Esophagus squamous epithelium (tissue), 5 donors: Measurements from ENCODE around the gene ANKHD1. TPM values are rescaled to one million over a fixed set of nuclear protein-coding genes. Genes with fewer than 3 reads are reported as not detected.
A peak's percentile ranks its signal among the peaks of the same experiment; 100 is the strongest.

Source experiments
- DNase-seq: peaks from one replicate; lab custom pipeline; 2025; lab: John Stamatoyannopoulos, UW
- H3K27ac ChIP-seq, 4 donors: fragments of 200-600 bp; sonication (generic); one replicate each; pipeline ENCODE4 v1.5.1; 2016 to 2019; ENCODE audit warnings: mild to moderate bottlenecking in 1 of 4
- H3K27me3 ChIP-seq, 4 donors: fragments of 200-600 bp; sonication (generic); 1 replicate in 3 of 4; 2 replicates in 1 of 4; pipeline versions ENCODE4 v1.5.1 to v1.6.0; 2017 to 2021; ENCODE audit warnings: antibody characterized with exemption in 1 of 4
- H3K36me3 ChIP-seq, 3 donors: fragments of 200-600 bp; sonication (generic); one replicate each; pipeline ENCODE4 v1.5.1; 2016 to 2019
- H3K4me1 ChIP-seq, 3 donors: fragments of 200-600 bp; sonication (generic); one replicate each; pipeline ENCODE4 v1.5.1; 2017 to 2019
- H3K4me3 ChIP-seq, 4 donors: fragments of 200-600 bp; sonication (generic); 1 replicate in 3 of 4; 2 replicates in 1 of 4; pipeline ENCODE4 v1.5.1; 2016 to 2019; ENCODE audit warnings: mild to moderate bottlenecking in 2 of 4, moderate library complexity in 1 of 4
- H3K9me3 ChIP-seq, 3 donors: fragments of 200-600 bp; sonication (generic); one replicate each; pipeline ENCODE4 v1.5.1; 2016 to 2019
- POLR2A ChIP-seq, 4 donors: fragments of 450-650 bp; IDR thresholded peaks; one replicate each; pipeline ENCODE4 v1.6.1; 2017; ENCODE audit warnings: antibody characterized with exemption in 4 of 4, mild to moderate bottlenecking in 4 of 4, moderate library complexity in 3 of 4
- WGBS, 2 donors: methylation state at CpG; one replicate each; pipeline ENCODE4 v1.1.5; 2018; 5-methylcytosine and 5-hydroxymethylcytosine counted together
- intact Hi-C: fragments of 100-400 bp; cut with DNase I; formaldehyde crosslinking; loops from one replicate; pipeline ENCODE4 v1.15.0; 2022
- total RNA-seq, 4 donors: library from RNA; depleted of rRNA; stranded (reverse); fragments of >200 nt; gene quantifications; one replicate each; pipeline ENCODE4 v1.1.0, GENCODE V29; 2016
- TF ChIP-seq, protein P1 (sequence below), 6 experiments: fragments of 450-650 bp in 4 of 6; fragments of 200-600 bp in 2 of 6; sonication (generic) in 2 of 6; IDR thresholded peaks; one replicate each; pipeline ENCODE4 v1.5.1; 2016 to 2019; ENCODE audit warnings: antibody characterized with exemption in 6 of 6, mild to moderate bottlenecking in 4 of 6, moderate library complexity in 4 of 6
- donor health status: DM: yes; HTN: yes; CAD: no.

ANKHD1 gene
- total RNA-seq, 4 donors from 2014 or later, result 55.7 to 130 (median 87.2) TPM

DNA sequence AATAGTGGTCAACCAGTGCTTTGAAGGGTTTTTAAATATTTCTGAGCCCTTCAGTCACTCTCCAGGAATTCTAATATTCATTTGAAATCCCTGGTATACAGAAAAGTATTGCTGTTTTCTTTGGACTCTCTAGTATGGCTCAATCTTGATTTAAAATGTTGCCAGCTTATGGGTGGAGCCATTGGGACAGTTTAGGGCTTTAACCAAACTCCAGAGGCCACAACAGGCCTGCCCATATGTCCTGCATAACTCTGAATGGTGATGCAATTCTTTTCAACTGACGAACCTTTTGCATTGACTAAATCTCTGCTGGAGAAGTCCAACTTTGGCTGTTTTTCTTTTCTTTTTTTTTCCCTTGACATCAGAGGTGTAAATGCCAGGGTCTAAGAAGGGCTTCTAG is 10.3 kb upstream of the ANKHD1 start:
- no peak overlapping the region for H3K4me3 ChIP-seq
- peak overlapping the region in 2 of 4 donors; percentile 55 for H3K27ac ChIP-seq
- H3K27me3 ChIP-seq, result no peaks in the 10 kb centered on the region
- H3K4me1 ChIP-seq, result peaks cover 0 to 11% (median 0%) of the 10 kb centered on the region in 3 donors
- no peaks in the 10 kb centered on the region for H3K9me3 ChIP-seq
- TF ChIP-seq, protein P1, sequence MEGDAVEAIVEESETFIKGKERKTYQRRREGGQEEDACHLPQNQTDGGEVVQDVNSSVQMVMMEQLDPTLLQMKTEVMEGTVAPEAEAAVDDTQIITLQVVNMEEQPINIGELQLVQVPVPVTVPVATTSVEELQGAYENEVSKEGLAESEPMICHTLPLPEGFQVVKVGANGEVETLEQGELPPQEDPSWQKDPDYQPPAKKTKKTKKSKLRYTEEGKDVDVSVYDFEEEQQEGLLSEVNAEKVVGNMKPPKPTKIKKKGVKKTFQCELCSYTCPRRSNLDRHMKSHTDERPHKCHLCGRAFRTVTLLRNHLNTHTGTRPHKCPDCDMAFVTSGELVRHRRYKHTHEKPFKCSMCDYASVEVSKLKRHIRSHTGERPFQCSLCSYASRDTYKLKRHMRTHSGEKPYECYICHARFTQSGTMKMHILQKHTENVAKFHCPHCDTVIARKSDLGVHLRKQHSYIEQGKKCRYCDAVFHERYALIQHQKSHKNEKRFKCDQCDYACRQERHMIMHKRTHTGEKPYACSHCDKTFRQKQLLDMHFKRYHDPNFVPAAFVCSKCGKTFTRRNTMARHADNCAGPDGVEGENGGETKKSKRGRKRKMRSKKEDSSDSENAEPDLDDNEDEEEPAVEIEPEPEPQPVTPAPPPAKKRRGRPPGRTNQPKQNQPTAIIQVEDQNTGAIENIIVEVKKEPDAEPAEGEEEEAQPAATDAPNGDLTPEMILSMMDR (IDR thresholded peaks at IDR 0.05), result no peak
- no peak for TF ChIP-seq POLR2A (IDR thresholded peaks at IDR 0.05)
- intact Hi-C loops, result no loop called here
- peaks cover 0 to 3% (median 0%) of the 10 kb centered on the region in 3 donors for H3K36me3 ChIP-seq
- WGBS, 2 donors, result 59 to 64% methylated on average over 1 of the region's 1 CpG
- DNase-seq, result no peak

DNA sequence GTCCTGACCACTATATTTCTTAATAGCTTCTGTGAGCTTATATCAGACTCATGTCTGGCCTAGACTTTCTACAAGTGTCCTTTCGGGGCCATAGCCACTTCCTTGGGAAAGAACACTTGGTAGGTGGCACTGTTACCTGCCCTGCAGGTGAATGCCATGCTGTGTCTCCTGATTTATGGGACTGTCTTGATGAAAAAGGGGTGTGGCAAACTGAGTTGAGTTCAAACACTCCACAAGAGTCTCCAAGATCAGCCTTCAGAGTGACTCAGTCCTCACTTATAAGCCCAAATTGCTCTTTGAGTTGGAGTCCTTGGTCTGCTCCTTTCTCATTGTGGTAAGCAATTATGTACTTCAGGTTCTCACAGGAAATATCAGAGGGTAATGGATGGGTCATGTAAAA is 9.9 kb upstream of the ANKHD1 start:
- intact Hi-C loops, result no loop called here
- peak overlapping the region in 2 of 4 donors; percentile 55 for H3K27ac ChIP-seq
- H3K4me1 ChIP-seq, result peaks cover 0 to 11% (median 0%) of the 10 kb centered on the region in 3 donors
- no peak for TF ChIP-seq POLR2A (IDR thresholded peaks at IDR 0.05)
- TF ChIP-seq, protein P1 (IDR thresholded peaks at IDR 0.05), result no peak
- no peaks in the 10 kb centered on the region for H3K9me3 ChIP-seq
- H3K27me3 ChIP-seq, result no peaks in the 10 kb centered on the region
- peaks cover 0 to 3% (median 0%) of the 10 kb centered on the region in 3 donors for H3K36me3 ChIP-seq
- no peak overlapping the region for H3K4me3 ChIP-seq
- no peak for DNase-seq
- 82% methylated on average over 1 of the region's 1 CpG; no CpG with 5 or more reads in 1 of the 2 donors for WGBS, 2 donors

DNA sequence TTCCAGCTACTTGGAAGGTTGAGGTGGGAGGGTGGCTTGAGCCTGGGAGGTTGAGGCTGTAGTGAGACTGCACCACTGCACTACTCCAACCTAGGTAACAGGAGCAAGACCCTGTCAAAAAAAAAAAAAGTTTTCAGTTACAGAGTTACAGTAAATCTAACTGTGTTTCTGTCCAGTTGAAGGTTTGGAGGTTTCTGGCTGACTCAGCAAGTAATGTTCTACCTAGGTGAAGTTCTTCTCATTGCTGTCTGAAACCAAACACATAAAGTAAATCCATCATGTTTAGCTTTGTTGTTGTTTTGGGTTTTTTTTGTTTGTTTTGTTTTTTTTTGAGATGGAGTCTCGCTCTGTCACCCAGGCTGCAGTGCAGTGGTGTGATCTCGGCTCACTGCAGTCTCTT is 7.9 kb upstream of the ANKHD1 start:
- DNase-seq, result no peak
- intact Hi-C loops, result no loop called here
- WGBS, 2 donors, result 100% methylated on average over 2 of the region's 2 CpGs
- no peaks in the 10 kb centered on the region for H3K27me3 ChIP-seq
- H3K4me1 ChIP-seq, result peaks cover 0 to 26% (median 5%) of the 10 kb centered on the region in 3 donors
- TF ChIP-seq, protein P1 (IDR thresholded peaks at IDR 0.05), result no peak
- no peak for TF ChIP-seq POLR2A (IDR thresholded peaks at IDR 0.05)
- H3K9me3 ChIP-seq, result no peaks in the 10 kb centered on the region
- H3K27ac ChIP-seq, result no peak overlapping the region
- peaks cover 0 to 3% (median 0%) of the 10 kb centered on the region in 3 donors for H3K36me3 ChIP-seq
- H3K4me3 ChIP-seq, result no peak overlapping the region

DNA sequence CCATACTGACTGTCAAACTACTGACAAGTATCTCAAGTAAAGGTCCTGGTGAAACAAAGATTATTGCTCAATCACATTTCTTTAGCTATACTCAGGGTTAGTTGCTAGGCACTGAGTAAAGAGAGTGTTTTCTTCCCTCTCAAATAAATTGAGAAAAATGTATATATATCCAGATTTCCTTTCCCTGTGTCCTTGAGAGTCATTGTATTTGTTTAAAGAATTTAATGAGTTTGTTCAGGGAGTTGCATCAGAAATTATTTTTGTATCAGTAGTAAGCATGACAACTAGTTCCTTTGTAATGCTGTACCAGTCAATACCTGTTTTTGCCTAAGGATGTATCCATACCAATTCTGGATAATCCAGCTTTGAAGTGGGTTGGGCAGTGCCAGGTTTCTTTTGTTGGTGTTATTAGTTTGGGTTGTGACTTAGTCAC is 3.2 kb upstream of the ANKHD1 start:
- no peaks in the 10 kb centered on the region for H3K27me3 ChIP-seq
- TF ChIP-seq POLR2A (IDR thresholded peaks at IDR 0.05), result no peak
- TF ChIP-seq, protein P1 (IDR thresholded peaks at IDR 0.05), result no peak
- no peak for DNase-seq
- H3K36me3 ChIP-seq, result peaks cover 0 to 1% (median 0%) of the 10 kb centered on the region in 3 donors
- peaks cover 5 to 41% (median 23%) of the 10 kb centered on the region in 3 donors for H3K4me1 ChIP-seq
- intact Hi-C loops, result no loop called here
- H3K9me3 ChIP-seq, result no peaks in the 10 kb centered on the region
- no peak overlapping the region for H3K4me3 ChIP-seq
- H3K27ac ChIP-seq, result peak overlapping the region; percentile 65 to 92 (median 80)

DNA sequence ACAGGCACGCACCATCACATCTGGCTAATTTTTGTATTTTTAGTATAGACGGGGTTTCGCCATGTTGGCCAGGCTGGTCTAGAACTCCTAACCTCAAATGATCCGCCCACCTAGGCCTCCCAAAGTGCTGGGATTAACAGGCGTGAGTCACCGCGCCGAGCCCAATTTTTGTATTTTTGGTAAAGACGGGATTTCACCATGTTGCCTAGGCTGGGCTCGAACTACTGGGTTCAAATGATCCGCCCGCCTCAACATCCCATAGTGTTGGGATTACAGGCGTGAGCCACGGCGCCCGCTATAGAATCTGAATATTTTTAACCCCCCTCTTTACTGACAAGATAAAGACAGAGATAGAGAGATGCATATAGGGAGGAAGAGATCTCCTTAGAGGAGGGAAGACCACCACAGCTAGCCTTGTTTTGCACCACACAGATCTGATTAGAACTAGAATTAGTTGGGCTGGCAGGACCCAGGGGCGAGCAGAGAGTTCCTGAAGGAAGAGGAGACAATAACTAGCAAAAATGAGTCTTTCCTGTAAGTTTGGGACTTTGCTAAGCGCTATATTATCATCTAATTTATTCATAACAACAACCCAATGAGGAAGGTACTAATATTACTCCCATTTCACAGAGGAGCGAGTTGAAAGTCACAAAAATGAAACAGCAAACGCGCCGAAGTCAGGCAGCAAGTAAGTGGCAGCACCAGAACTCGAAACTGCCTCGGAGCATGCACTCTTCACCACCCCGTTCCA is 1.5 kb upstream of the ANKHD1 start:
- H3K27ac ChIP-seq, result peak overlapping the region; percentile 88 to 98 (median 94)
- H3K27me3 ChIP-seq, result no peaks in the 10 kb centered on the region
- intact Hi-C loops, result loop anchor here (10.0 kb wide), 1 partner anchor 245 kb away; the partner anchor contains the start of genes IK and NDUFA2
- H3K4me3 ChIP-seq, result peak overlapping the region; percentile 63 to 91 (median 88)
- no peak for TF ChIP-seq POLR2A (IDR thresholded peaks at IDR 0.05)
- TF ChIP-seq, protein P1 (IDR thresholded peaks at IDR 0.05), result no peak
- no peaks in the 10 kb centered on the region for H3K9me3 ChIP-seq
- no peak for DNase-seq
- peaks cover 16 to 59% (median 39%) of the 10 kb centered on the region in 3 donors for H3K4me1 ChIP-seq
- H3K36me3 ChIP-seq, result no peaks in the 10 kb centered on the region
- WGBS, 2 donors, result 8 to 31% methylated on average over 12 to 25 of the region's 25 CpGs
